MM.1S (cell line): ENCODE measurements around the gene SH3RF3.

Source experiments
- EZH2 ChIP-seq: fragments of 300-600 bp; sonication (generic); optimal IDR thresholded peaks from 2 replicates; pipeline ENCODE3; 2017; ENCODE audit warnings: low read depth, mild to moderate bottlenecking, antibody characterized with exemption, low read length, mixed read lengths
- EZH2phosphoT487 ChIP-seq: fragments of 300-600 bp; sonication (generic); IDR thresholded peaks from 2 replicates; pipeline ENCODE4 v1.6.1; 2018; ENCODE audit warnings: antibody characterized with exemption, low read length
- TF ChIP-seq, protein P1 (sequence below): fragments of 300-600 bp; sonication (generic); IDR thresholded peaks from 2 replicates; pipeline ENCODE4 v1.5.1; 2016; ENCODE audit warnings: antibody characterized with exemption, low read length, mixed read lengths

DNA sequence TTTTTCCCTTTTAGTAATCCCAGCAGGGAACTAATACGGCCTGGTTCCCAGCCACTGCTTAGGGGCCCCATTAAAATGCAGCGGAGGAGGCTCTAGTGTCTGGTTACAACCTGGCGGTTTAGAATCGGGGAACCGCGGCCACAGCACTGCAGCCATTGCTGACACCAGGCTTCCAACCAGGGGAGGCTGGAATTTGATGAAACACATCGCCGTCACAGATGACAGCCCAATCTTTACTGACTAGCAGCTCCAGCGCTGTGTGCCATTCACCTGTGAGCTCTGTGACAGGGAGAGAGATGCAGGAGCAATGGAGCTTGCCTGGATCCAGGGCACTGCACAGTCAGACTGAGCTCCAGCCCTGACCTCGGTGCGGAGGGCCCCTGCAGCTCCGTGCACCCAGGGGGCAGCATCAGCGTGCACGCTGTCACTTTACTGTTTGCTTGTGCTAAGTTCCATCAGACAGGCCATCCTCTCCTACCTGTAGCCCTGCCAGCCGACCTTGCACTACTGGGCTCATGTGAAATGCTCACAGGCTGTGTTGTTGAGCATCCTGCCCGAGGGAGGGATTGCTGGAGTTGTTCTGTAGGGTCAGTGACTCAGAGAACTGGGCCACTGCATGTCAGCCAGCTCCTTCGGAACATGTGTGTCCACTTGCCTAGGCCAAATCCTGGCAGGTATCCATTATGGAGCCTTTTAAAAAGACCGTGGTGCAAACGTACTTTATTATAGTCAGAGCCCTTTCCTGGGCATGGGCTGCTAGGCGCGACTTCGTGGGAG is 281.2 kb downstream of the SH3RF3 start:
- TF ChIP-seq EZH2phosphoT487 (no peak), EZH2 (no peak)
- TF ChIP-seq, protein P1, sequence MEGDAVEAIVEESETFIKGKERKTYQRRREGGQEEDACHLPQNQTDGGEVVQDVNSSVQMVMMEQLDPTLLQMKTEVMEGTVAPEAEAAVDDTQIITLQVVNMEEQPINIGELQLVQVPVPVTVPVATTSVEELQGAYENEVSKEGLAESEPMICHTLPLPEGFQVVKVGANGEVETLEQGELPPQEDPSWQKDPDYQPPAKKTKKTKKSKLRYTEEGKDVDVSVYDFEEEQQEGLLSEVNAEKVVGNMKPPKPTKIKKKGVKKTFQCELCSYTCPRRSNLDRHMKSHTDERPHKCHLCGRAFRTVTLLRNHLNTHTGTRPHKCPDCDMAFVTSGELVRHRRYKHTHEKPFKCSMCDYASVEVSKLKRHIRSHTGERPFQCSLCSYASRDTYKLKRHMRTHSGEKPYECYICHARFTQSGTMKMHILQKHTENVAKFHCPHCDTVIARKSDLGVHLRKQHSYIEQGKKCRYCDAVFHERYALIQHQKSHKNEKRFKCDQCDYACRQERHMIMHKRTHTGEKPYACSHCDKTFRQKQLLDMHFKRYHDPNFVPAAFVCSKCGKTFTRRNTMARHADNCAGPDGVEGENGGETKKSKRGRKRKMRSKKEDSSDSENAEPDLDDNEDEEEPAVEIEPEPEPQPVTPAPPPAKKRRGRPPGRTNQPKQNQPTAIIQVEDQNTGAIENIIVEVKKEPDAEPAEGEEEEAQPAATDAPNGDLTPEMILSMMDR, result no peak
